IMR-90 (cell line): Measurements from ENCODE around the gene GNA15. TPM values are rescaled to one million over a fixed set of nuclear protein-coding genes. Genes with fewer than 3 reads are reported as not detected.

Experiments
- ATAC-seq: fragments of 200-7000 bp; cut with Tn5 transposase; 2 replicates; pipeline ENCODE4 v1.9.1; 2020; ENCODE audit warnings: low read depth, mild to moderate bottlenecking, moderate library complexity
- BruUV-seq: library from RNA; stranded (reverse); fragments of 400-500 nt; replicated peaks from 2 replicates; lab custom pipeline; 2021; lab: Mats Ljungman, UMichigan
- CTCF ChIA-PET: fragments of 300-600 bp; formaldehyde crosslinking; extraction: SDS; loops from one replicate; lab custom pipeline; 2021; ENCODE audit warnings: antibody characterized with exemption; lab: Yijun Ruan, JAX
- POLR2A ChIA-PET: fragments of 300-600 bp; sonication (Branson Sonifier 250); formaldehyde crosslinking; loops from one replicate; lab custom pipeline; 2022; ENCODE audit warnings: antibody characterized with exemption; ENCODE audit not compliant: unreplicated experiment; lab: Charles Lee
- DNase-seq: peaks from one replicate; pipeline ENCODE4 v3.0.0; 2013
- H2AFZ ChIP-seq: replicated peaks from 2 replicates; pipeline ENCODE3; 2013; ENCODE audit warnings: low read length, mild to moderate bottlenecking; ENCODE audit not compliant: poor library complexity
- H2AK5ac ChIP-seq: 2 replicates; pipeline ENCODE4 v1.6.1; 2013; ENCODE audit warnings: low read depth, low read length, inconsistent platforms
- H2AK9ac ChIP-seq: replicated peaks from 2 replicates; pipeline ENCODE3; 2013; ENCODE audit warnings: mild to moderate bottlenecking, low read depth, low read length, moderate library complexity; ENCODE audit not compliant: poor library complexity
- H2BK120ac ChIP-seq: 2 replicates; pipeline ENCODE4 v1.6.1; 2013; ENCODE audit warnings: low read depth, low read length, inconsistent platforms
- H2BK15ac ChIP-seq: 3 replicates; pipeline ENCODE4 v1.6.1; 2013; ENCODE audit warnings: low read depth, low read length, inconsistent platforms
- H2BK20ac ChIP-seq: 2 replicates; pipeline ENCODE4 v1.6.1; 2013; ENCODE audit warnings: low read depth, mild to moderate bottlenecking, inconsistent platforms, low read length, moderate library complexity
- H2BK5ac ChIP-seq: 2 replicates; pipeline ENCODE4 v1.6.1; 2013; ENCODE audit warnings: mild to moderate bottlenecking, low read depth, low read length, inconsistent platforms; ENCODE audit not compliant: poor library complexity, severe bottlenecking
- H3K14ac ChIP-seq: replicated peaks from 2 replicates; pipeline ENCODE4 v1.6.1; 2013; ENCODE audit warnings: low read depth, low read length, inconsistent platforms
- H3K18ac ChIP-seq: 2 replicates; pipeline ENCODE4 v1.6.1; 2013; ENCODE audit warnings: low read depth, low read length, control low read depth
- H3K23ac ChIP-seq: 2 replicates; pipeline ENCODE4 v1.6.1; 2013; ENCODE audit warnings: low read depth, low read length, inconsistent platforms
- H3K27ac ChIP-seq: 2 replicates; pipeline ENCODE4 v1.5.1; 2013; ENCODE audit warnings: mild to moderate bottlenecking, control low read depth, low read length; ENCODE audit not compliant: insufficient read depth
- H3K27me3 ChIP-seq: 2 replicates; pipeline ENCODE4 v1.6.1; 2013; ENCODE audit warnings: low read length; ENCODE audit not compliant: control insufficient read depth, insufficient read depth
- H3K36me3 ChIP-seq: 2 replicates; pipeline ENCODE4 v1.6.1; 2013; ENCODE audit warnings: low read length, mixed read lengths; ENCODE audit not compliant: control insufficient read depth, insufficient read depth
- H3K4ac ChIP-seq: 2 replicates; pipeline ENCODE4 v1.6.1; 2013; ENCODE audit warnings: low read depth, low read length, inconsistent platforms
- H3K4me1 ChIP-seq: 2 replicates; pipeline ENCODE4 v1.6.1; 2013; ENCODE audit warnings: low read length, mixed read lengths; ENCODE audit not compliant: control insufficient read depth, insufficient read depth
- H3K4me2 ChIP-seq: 2 replicates; pipeline ENCODE4 v1.6.1; 2013; ENCODE audit warnings: low read depth, mild to moderate bottlenecking, control low read depth, low read length, moderate library complexity
- H3K4me3 ChIP-seq: 2 replicates; pipeline ENCODE4 v1.5.1; 2013; ENCODE audit warnings: low read depth, mild to moderate bottlenecking, control low read depth, low read length, moderate library complexity; ENCODE audit not compliant: insufficient read depth
- H3K56ac ChIP-seq: 2 replicates; pipeline ENCODE4 v1.6.1; 2013; ENCODE audit warnings: low read length, inconsistent platforms; ENCODE audit not compliant: insufficient read depth; ENCODE audit errors: extremely low read depth
- H3K79me1 ChIP-seq, 2 experiments: 2 replicates each; pipeline ENCODE4 v1.6.1; 2013; ENCODE audit warnings: low read length in 2 of 2, inconsistent platforms in 1 of 2, low read depth in 1 of 2
- H3K9ac ChIP-seq: 2 replicates; pipeline ENCODE4 v1.6.1; 2013; ENCODE audit warnings: low read depth, low read length, control low read depth
- H3K9me1 ChIP-seq: 2 replicates; pipeline ENCODE4 v1.6.1; 2013; ENCODE audit warnings: low read length, inconsistent platforms; ENCODE audit not compliant: insufficient read depth
- H3K9me3 ChIP-seq: 2 replicates; pipeline ENCODE4 v1.6.1; 2013; ENCODE audit warnings: low read length; ENCODE audit not compliant: control insufficient read depth, insufficient read depth
- H4K20me1 ChIP-seq: 2 replicates; pipeline ENCODE4 v1.6.1; 2013; ENCODE audit warnings: low read length, inconsistent platforms; ENCODE audit not compliant: insufficient read depth
- H4K5ac ChIP-seq: 2 replicates; pipeline ENCODE4 v1.6.1; 2013; ENCODE audit warnings: mild to moderate bottlenecking, low read depth, low read length, control low read depth
- H4K8ac ChIP-seq, 2 experiments: 2 replicates each; pipeline ENCODE4 v1.6.1; 2013; ENCODE audit warnings: low read depth in 2 of 2, low read length in 2 of 2, control low read depth in 1 of 2, inconsistent platforms in 1 of 2
- H4K91ac ChIP-seq: 2 replicates; pipeline ENCODE4 v1.6.1; 2013; ENCODE audit warnings: low read depth, low read length, inconsistent platforms; ENCODE audit not compliant: insufficient read depth
- CEBPB ChIP-seq: IDR thresholded peaks from 2 replicates; pipeline ENCODE4 v1.6.1; 2012; ENCODE audit warnings: low read depth, low read length, improper control_type of control experiment
- MAZ ChIP-seq: IDR thresholded peaks from 2 replicates; pipeline ENCODE4 v1.6.1; 2012; ENCODE audit warnings: low read depth, mild to moderate bottlenecking, low read length, improper control_type of control experiment, moderate library complexity, borderline replicate concordance
- RCOR1 ChIP-seq: IDR thresholded peaks from 2 replicates; pipeline ENCODE4 v1.6.1; 2012; ENCODE audit warnings: mild to moderate bottlenecking, low read length, improper control_type of control experiment; ENCODE audit not compliant: insufficient replicate concordance
- WGBS, 2 experiments: methylation state at CpG; one replicate each; pipeline versions ENCODE4 v1.1.5 to v1.1.7; 2013; ENCODE audit warnings: missing lambda C conversion rate in 2 of 2; ENCODE audit not compliant: insufficient read length in 1 of 2; ENCODE audit errors: extremely low coverage in 2 of 2; 5-methylcytosine and 5-hydroxymethylcytosine counted together
- dilution Hi-C: fragments of 300-500 bp; cut with HindIII; formaldehyde crosslinking; loops from one replicate; pipeline ENCODE4 v1.14.3; 2018; ENCODE audit warnings: low sequenced_read_pairs; ENCODE audit not compliant: unreplicated experiment
- in situ Hi-C: fragments of 300-500 bp; cut with MboI; formaldehyde crosslinking; loops from 3 replicates; pipeline ENCODE4 v1.14.3; 2019; ENCODE audit warnings: low sequenced_read_pairs, inconsistent platforms, mixed read lengths
- intact Hi-C: fragments of 100-400 bp; cut with micrococcal nuclease; formaldehyde crosslinking; loops from 2 replicates; pipeline ENCODE4 v1.10.0; 2022
- polyA plus RNA-seq, 3 experiments: library from polyadenylated mRNA; depleted of rRNA; stranded (reverse); fragments of >200 nt; gene quantifications; 2 replicates each; pipeline ENCODE4 v1.2.3, GENCODE V29; 2012; ENCODE audit warnings: low replicate concordance in 1 of 3
- total RNA-seq: library from RNA; depleted of rRNA; stranded (reverse); fragments of >200 nt; gene quantifications from 2 replicates; pipeline ENCODE4 v1.2.3, GENCODE V29; 2012
- TF ChIP-seq, protein P1 (sequence below): fragments of 150-350 bp; IDR thresholded peaks from 2 replicates; pipeline ENCODE4 v1.6.1; 2017; ENCODE audit warnings: mild to moderate bottlenecking, antibody characterized with exemption, low read length, low read depth

GNA15 gene
- total and polyA plus RNA-seq, 2 of the 4 experiments (the other 2 are of a cell fraction): 0.18 TPM; not detected in 1

DNA sequence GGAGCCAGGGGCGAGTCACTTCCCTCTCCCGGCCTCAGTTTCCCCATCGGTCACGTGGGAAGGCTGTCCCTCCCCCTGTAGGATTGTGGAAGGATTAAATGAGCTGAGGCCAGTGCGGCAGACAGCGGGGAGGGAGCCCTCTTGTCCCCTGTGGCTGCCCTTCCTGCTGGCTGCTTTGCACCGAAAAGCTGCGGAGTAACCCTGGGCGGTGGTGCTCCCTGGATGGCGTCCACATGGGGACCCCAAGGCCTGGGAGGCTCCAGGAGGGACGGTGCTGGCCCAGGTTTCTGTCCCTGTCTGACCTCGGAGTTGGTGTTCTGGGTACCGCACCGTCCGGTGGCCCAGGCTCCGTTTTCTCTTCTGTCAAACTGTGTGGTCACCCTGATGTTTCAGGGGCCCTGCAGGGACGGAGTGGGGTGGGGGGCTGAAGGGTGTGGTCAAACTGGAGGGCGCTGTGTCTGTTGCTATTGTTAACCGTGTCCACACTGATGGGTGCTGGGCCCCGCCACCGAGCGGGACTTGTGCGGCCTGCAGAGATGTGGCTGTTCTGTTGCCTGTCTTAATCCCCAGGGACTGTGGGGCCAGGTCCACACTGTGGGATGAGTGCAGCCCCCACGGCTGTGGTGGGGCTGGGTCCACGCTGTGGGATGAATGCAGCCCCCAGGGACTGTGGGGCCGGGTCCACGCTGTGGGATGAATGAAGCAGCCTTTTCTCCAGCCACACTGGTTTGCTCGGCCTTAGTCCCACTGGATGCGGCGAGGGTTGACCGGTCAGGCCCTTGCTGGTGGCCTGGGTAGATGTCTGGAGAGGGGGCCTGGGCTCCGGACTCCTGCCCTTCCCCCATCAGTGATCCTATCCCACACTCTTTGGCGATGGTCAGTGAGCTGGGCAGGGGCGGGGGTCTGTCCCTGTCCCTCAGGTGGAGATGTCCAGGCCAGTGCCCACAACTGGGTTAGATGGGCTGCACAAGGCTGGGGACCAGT, 34.8 kb upstream of the GNA15 start:
- no peak overlapping the region for H3K18ac ChIP-seq
- H2AFZ ChIP-seq: no peak overlapping the region
- H4K20me1 ChIP-seq: peaks cover 97% of the 10 kb centered on the region
- H2BK15ac ChIP-seq: no peak overlapping the region
- BruUV-seq: no TSS peak
- H3K9ac ChIP-seq: no peak overlapping the region
- no peak overlapping the region for H3K23ac ChIP-seq
- no peaks in the 10 kb centered on the region for H3K9me3 ChIP-seq
- H2AK9ac ChIP-seq: peak overlapping the region; percentile 28
- TF ChIP-seq MAZ (no peak), CEBPB (no peak), RCOR1 (no peak)
- TF ChIP-seq, protein P1, sequence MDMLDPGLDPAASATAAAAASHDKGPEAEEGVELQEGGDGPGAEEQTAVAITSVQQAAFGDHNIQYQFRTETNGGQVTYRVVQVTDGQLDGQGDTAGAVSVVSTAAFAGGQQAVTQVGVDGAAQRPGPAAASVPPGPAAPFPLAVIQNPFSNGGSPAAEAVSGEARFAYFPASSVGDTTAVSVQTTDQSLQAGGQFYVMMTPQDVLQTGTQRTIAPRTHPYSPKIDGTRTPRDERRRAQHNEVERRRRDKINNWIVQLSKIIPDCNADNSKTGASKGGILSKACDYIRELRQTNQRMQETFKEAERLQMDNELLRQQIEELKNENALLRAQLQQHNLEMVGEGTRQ: no peak
- H3K14ac ChIP-seq: no peak overlapping the region
- no peak overlapping the region for H4K91ac ChIP-seq
- ChIA-PET CTCF (no interaction called here), POLR2A (no interaction called here)
- H3K9me1 ChIP-seq: peaks cover 12% of the 10 kb centered on the region; the same call in 1 of the 2 replicates
- intact Hi-C loops (no loop called here), dilution Hi-C loops (no loop called here), in situ Hi-C loops (loop anchor here (5.0 kb wide), 1 partner anchor 149 kb away; no protein-coding TSS in a partner anchor)
- H3K4me3 ChIP-seq: no peak overlapping the region
- no peak overlapping the region for H4K8ac ChIP-seq
- no peak overlapping the region for H3K27ac ChIP-seq
- no peak overlapping the region for H2AK5ac ChIP-seq
- peaks cover 4 to 85% of the 10 kb centered on the region in 2 experiments; a peak in 3 of 4 replicates for H3K79me1 ChIP-seq
- ATAC-seq (no peak), DNase-seq (no peak)
- H3K36me3 ChIP-seq: no peaks in the 10 kb centered on the region
- H2BK20ac ChIP-seq: no peak overlapping the region
- no peak overlapping the region for H2BK120ac ChIP-seq
- no peaks in the 10 kb centered on the region for H3K27me3 ChIP-seq
- no peak overlapping the region for H3K4ac ChIP-seq
- WGBS, 2 experiments: 83% methylated on average over 11 of the region's 34 CpGs; no CpG with 5 or more reads in 1 of the 2 experiments
- no peak overlapping the region for H4K5ac ChIP-seq
- peaks cover 21% of the 10 kb centered on the region for H3K4me1 ChIP-seq
- no peak overlapping the region for H2BK5ac ChIP-seq
- no peak overlapping the region for H3K56ac ChIP-seq
- no peak overlapping the region for H3K4me2 ChIP-seq
